ENCODE data around the gene FABP6. TPM values are rescaled to one million over a fixed set of nuclear protein-coding genes. Genes with fewer than 3 reads are reported as not detected.

Gene FABP6
- total and polyA plus RNA-seq, 9 of the 15 experiments (the other 6 are each of a cell fraction or from before 2014, with no cell fraction given) = 0.11 to 0.33 (median 0.21) TPM; not detected in 4

DNA sequence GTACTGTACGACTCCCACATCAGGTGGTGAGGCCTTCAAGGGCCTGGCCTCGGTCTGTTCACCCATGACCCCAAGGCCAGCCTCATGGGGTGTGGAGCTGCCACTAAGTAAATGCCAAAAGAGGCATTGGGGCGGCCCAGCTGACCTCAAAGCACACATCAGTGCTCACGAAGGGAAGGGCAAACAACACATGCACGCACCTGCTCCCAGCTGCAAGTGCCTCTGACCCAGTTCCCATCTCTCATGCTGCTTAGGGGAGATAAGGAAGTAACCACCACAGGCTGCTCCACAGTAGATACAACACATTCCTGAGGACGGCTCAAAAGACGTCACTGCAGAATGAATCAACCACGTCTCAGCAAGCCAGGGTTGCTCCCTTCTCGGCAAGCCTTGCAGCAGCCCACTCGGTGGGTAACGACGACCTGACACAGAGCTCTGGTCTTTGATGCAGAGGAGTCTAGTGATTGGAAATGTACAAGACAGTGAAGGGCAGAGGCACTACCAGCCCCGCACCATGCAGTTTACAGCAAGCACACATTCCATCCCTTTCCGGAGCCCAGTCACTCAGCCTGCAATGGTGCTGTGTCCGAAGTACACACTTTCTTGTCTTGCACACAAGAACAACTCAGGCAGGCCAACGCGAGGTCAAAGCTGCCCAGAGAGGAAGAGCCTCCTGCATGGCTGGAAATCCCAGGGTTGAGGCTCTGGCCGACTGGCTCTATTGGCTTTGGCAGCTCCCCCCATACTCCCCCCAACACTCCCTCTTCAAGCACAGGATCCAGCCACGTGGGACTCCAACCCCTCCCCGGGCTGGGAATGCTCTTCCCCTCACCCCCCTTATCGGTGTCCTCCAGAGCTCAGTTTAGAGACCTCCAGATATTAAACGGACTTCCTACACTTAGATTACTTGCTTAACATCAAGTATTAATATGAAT lies 31.8 kb downstream of the FABP6 start (continued):
- TF ChIP-seq, protein P1, sequence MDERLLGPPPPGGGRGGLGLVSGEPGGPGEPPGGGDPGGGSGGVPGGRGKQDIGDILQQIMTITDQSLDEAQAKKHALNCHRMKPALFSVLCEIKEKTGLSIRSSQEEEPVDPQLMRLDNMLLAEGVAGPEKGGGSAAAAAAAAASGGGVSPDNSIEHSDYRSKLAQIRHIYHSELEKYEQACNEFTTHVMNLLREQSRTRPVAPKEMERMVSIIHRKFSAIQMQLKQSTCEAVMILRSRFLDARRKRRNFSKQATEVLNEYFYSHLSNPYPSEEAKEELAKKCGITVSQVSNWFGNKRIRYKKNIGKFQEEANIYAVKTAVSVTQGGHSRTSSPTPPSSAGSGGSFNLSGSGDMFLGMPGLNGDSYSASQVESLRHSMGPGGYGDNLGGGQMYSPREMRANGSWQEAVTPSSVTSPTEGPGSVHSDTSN (CRISPR knock-in tag; IDR thresholded peaks at IDR 0.05; ENCODE audit: low read depth) = no peak
- TF ChIP-seq, protein P1 (tag; conservative IDR thresholded peaks at IDR 0.05; ENCODE audit: low read depth) = peak; percentile 67
- TF ChIP-seq SP2 (IDR thresholded peaks at IDR 0.05; ENCODE audit: extremely low read depth, low read depth, low read length, poor library complexity, severe bottlenecking) (no peak), HCFC1 (IDR thresholded peaks at IDR 0.05; ENCODE audit: low read depth, low read length) (peak; percentile 10; the same call in 1 of the 2 replicates), ZNF274 (IDR thresholded peaks at IDR 0.05; ENCODE audit: borderline replicate concordance, low read depth, low read length) (peak; percentile 84), RBFOX2 (IDR thresholded peaks at IDR 0.05; ENCODE audit: low read depth, low read length) (peak; percentile 76), YY1 (IDR thresholded peaks at IDR 0.05; ENCODE audit: borderline replicate concordance in 1 of 3, control insufficient read depth in 1 of 3, extremely low read depth in 1 of 3, insufficient read depth in 3 of 3, insufficient read length in 1 of 3, insufficient replicate concordance in 2 of 3, low read depth in 1 of 3, low read length in 2 of 3) (peak in 1 of 3 experiments; percentile 27), MTA1 (IDR thresholded peaks at IDR 0.05; ENCODE audit: borderline replicate concordance) (peak; percentile 80; the same call in 1 of the 2 replicates), CREBBP (IDR thresholded peaks at IDR 0.05; ENCODE audit: low read depth, low read length) (no peak), POLR2A (conservative IDR thresholded peaks at IDR 0.05) (no peak), SETDB1 (IDR thresholded peaks at IDR 0.05; ENCODE audit: low read length) (no peak)
- TF ChIP-seq, protein P2, sequence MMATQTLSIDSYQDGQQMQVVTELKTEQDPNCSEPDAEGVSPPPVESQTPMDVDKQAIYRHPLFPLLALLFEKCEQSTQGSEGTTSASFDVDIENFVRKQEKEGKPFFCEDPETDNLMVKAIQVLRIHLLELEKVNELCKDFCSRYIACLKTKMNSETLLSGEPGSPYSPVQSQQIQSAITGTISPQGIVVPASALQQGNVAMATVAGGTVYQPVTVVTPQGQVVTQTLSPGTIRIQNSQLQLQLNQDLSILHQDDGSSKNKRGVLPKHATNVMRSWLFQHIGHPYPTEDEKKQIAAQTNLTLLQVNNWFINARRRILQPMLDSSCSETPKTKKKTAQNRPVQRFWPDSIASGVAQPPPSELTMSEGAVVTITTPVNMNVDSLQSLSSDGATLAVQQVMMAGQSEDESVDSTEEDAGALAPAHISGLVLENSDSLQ (IDR thresholded peaks at IDR 0.05) = peak; percentile 67
- TF ChIP-seq, protein P3, sequence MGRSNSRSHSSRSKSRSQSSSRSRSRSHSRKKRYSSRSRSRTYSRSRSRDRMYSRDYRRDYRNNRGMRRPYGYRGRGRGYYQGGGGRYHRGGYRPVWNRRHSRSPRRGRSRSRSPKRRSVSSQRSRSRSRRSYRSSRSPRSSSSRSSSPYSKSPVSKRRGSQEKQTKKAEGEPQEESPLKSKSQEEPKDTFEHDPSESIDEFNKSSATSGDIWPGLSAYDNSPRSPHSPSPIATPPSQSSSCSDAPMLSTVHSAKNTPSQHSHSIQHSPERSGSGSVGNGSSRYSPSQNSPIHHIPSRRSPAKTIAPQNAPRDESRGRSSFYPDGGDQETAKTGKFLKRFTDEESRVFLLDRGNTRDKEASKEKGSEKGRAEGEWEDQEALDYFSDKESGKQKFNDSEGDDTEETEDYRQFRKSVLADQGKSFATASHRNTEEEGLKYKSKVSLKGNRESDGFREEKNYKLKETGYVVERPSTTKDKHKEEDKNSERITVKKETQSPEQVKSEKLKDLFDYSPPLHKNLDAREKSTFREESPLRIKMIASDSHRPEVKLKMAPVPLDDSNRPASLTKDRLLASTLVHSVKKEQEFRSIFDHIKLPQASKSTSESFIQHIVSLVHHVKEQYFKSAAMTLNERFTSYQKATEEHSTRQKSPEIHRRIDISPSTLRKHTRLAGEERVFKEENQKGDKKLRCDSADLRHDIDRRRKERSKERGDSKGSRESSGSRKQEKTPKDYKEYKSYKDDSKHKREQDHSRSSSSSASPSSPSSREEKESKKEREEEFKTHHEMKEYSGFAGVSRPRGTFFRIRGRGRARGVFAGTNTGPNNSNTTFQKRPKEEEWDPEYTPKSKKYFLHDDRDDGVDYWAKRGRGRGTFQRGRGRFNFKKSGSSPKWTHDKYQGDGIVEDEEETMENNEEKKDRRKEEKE (IDR thresholded peaks at IDR 0.05; ENCODE audit: borderline replicate concordance in 1 of 2, control insufficient read depth in 1 of 2, low read depth in 2 of 2, low read length in 1 of 2) = peak in 1 of 2 experiments; percentile 78; a peak in 1 of 4 replicates
- TF ChIP-seq, protein P4, sequence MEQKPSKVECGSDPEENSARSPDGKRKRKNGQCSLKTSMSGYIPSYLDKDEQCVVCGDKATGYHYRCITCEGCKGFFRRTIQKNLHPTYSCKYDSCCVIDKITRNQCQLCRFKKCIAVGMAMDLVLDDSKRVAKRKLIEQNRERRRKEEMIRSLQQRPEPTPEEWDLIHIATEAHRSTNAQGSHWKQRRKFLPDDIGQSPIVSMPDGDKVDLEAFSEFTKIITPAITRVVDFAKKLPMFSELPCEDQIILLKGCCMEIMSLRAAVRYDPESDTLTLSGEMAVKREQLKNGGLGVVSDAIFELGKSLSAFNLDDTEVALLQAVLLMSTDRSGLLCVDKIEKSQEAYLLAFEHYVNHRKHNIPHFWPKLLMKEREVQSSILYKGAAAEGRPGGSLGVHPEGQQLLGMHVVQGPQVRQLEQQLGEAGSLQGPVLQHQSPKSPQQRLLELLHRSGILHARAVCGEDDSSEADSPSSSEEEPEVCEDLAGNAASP (IDR thresholded peaks at IDR 0.05) = no peak
- TF ChIP-seq, protein P5, sequence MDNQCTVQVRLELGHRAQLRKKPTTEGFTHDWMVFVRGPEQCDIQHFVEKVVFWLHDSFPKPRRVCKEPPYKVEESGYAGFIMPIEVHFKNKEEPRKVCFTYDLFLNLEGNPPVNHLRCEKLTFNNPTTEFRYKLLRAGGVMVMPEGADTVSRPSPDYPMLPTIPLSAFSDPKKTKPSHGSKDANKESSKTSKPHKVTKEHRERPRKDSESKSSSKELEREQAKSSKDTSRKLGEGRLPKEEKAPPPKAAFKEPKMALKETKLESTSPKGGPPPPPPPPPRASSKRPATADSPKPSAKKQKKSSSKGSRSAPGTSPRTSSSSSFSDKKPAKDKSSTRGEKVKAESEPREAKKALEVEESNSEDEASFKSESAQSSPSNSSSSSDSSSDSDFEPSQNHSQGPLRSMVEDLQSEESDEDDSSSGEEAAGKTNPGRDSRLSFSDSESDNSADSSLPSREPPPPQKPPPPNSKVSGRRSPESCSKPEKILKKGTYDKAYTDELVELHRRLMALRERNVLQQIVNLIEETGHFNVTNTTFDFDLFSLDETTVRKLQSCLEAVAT (IDR thresholded peaks at IDR 0.05) = peak; percentile 79 to 97

Data from K562 (cell line).